SK-MEL-5 (cell line): ENCODE data around the gene SLC28A1. TPM values are rescaled to one million over a fixed set of nuclear protein-coding genes. Genes with fewer than 3 reads are reported as not detected.

ENCODE experiments used
- DNase-seq: peaks from one replicate; pipeline ENCODE4 v3.0.0-alpha.2; 2016; ENCODE audit warnings: low read depth, low spot score
- in situ Hi-C: cut with HindIII; loops from 2 replicates; pipeline ENCODE4 v1.10.0; 2016; ENCODE audit warnings: low sequenced_read_pairs, high pct_unique_total_duplicates, low pct_unique_long_range_greater_than_20kb
- total RNA-seq: library from RNA; depleted of rRNA; stranded (reverse); fragments of >200 nt; shearing (Covaris generic); gene quantifications from 2 replicates; pipeline ENCODE4 v1.2.3, GENCODE V29; 2014

The SLC28A1 gene
- total RNA-seq, 1 experiment from 2014 or later: not detected

DNA sequence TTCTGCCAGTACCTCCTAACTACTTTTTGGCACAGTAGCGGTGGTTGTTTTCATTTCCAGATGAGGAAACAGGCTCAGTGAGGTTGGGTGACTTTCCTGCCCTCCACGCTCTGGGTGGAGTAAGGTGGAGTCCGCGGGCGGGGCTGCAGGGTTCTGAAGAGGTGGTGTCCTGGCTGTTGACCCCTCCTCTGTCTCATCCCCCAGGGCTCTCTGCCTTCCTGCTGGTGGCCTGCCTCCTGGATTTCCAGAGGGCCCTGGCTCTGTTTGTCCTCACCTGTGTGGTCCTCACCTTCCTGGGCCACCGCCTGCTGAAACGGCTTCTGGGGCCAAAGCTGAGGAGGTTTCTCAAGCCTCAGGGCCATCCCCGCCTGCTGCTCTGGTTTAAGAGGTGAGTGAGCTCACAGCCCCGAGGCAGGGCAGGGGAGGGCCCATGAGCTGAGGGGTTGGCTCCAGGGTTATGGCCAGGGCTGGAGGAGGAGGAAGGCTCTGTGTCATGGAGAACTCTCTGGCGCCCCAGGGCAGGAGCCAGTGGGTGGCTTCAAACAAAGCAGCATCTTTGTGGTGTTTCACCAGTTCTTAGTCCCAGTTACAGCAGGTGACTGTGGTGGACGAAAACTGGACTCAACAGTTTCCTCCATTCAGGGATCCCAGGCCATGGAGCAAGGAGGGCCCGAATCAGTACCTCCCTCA lies 10.4 kb downstream of the SLC28A1 start:
- in situ Hi-C loops: no loop called here
- DNase-seq: no peak

DNA sequence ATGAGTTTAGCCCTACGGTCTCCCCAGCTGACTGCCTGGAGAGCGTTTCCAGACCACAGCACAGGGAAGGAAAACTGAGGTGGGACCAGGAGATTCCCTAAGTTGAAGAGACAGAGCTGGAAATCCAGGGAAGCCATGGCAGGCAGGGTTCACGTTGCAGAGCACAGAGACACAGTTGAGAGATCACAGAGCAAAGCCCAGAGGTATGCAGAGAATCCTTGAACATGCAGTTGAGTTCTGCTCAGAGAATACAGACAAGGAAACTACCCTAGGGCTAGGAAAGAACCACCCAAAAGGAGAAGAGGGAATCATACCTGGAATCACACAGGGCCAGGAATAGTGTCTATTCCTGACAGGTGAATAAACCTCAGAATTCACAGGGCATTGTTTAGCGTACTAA lies 14.3 kb downstream of the SLC28A1 start:
- in situ Hi-C loops: no loop called here
- DNase-seq: no peak

GRCh38 chr15:84899750-84900149 lies 15.3 kb downstream of the SLC28A1 start:
- DNase-seq: no peak
- in situ Hi-C loops: no loop called here

GRCh38 chr15:84901540-84901939 lies 17.1 kb downstream of the SLC28A1 start:
- DNase-seq: no peak
- in situ Hi-C loops: no loop called here

DNA sequence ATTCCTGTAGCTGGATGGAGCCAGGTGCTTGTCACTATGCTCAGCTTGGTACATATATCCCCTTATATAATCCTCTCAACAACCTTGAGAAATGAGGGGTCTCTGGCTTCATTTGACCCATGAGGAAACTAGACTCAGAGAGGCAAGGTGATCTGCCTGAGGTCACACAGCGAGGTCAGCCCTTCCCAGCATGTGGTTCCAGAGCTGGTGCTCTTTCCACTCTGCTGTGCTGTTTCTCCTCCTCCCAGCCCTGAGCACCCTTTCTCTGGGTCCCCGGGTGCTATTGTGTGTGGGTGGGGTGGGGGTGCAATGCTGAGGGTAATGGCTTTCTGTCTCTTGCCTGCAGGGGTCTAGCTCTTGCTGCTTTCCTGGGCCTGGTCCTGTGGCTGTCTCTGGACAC lies 19.3 kb downstream of the SLC28A1 start:
- DNase-seq: no peak
- in situ Hi-C loops: no loop called here

DNA sequence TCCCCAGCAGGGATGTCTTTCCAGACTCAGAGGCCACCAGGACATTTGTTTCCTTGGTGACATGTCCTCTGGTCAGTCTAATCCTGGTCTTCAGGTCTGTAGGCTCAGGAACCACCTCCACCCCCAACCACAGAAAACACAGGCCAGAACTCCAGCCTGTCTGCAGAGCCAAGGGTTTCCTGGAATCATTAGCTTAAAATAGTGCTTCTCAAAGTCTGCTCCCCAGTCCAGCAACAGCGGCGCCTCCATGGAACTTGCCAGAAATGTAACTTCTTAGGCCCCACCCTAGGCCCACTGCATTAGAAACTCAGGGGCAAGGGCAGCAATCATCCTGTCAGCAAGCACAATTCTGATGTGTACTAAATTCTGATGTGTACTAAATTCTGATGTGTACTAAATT lies 20.0 kb downstream of the SLC28A1 start:
- in situ Hi-C loops: no loop called here
- no peak for DNase-seq

- in situ Hi-C loops: no loop called here
Measured at GRCh38 chr15:84905016-84905916, 20.8 kb downstream of the SLC28A1 start.

DNA sequence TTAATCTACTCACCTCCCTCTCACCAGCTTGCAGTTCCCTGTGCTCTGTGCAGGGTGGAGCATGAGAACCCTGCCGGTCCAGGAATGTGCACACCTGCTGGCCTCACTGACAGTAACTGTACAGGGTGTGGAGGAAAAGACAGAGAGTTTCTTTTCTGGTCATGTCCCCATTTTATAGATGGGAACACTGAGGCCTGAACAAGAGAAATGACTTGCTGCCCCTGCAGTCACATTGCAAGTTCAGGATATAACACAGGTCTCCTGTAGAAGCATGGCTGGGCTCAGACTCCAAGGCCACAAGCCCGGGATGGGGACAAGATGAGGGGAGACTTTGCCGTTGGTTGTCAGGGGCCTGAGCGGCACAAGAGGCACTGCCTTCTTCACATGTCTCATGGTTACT lies 23.3 kb downstream of the SLC28A1 start:
- no peak for DNase-seq
- in situ Hi-C loops: no loop called here

More at GRCh38 chr15:84905016-84905916, 20.8 kb downstream of the SLC28A1 start:
- DNase-seq: no peak

DNA sequence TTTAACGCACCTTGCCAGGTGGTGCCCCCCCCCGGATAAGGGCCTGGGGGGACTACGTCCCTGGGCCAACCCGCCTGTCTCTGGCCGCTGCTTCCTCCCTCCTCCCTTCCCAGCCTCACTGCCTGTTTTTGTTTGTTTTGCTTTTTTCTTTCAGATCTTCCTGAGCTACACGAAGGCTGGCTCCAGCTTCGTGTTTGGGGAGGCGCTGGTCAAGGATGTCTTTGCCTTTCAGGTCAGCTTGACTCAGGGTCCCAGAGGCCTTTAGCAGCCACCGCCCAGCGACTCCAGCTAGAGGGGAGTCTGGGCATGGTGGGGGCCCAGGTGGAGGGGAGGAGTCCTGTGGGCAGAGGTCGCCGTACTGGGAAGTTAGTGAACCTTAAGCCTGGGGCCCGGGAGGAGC lies 24.1 kb downstream of the SLC28A1 start:
- DNase-seq: no peak
- in situ Hi-C loops: no loop called here

- in situ Hi-C loops: no loop called here
- DNase-seq: peak; percentile 5
Measured at GRCh38 chr15:84909029-84909428, 24.6 kb downstream of the SLC28A1 start.

GRCh38 chr15:84909782-84910181 lies 25.3 kb downstream of the SLC28A1 start:
- in situ Hi-C loops: no loop called here
- DNase-seq: no peak

DNA sequence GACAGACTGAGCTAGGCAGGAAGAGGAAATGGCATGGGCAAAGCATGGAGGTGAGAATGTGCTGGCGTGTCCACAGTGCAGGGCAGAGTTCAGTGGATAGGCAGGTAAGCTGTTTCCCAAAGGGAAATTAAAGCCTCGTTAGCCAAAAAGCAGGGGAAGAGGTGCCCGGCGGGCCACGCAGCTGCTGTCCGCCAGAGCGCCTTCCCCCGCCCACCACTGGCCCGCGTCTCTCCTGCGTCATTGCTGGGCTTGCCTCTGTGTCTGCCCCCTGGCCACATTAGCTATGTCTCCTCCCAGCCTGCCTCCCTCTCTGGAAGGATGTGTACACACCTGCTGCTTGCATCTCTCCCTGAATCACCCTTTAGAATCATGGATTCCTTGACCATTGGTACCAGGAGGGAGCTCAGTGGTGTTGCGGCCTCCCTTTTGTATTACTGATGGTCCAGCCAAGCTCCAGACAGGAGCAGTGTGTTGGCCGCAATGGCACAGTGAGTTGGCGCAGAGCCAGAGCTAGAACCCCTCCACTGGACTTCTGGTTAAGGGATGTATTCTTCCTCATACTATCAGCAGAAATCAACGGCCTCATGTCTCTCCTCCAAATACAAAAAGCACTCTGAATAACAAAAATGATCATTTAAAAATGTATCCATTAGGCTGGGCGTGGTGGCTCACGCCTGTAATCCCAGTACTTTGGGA lies 26.6 kb downstream of the SLC28A1 start:
- DNase-seq: no peak
- in situ Hi-C loops: no loop called here

DNA sequence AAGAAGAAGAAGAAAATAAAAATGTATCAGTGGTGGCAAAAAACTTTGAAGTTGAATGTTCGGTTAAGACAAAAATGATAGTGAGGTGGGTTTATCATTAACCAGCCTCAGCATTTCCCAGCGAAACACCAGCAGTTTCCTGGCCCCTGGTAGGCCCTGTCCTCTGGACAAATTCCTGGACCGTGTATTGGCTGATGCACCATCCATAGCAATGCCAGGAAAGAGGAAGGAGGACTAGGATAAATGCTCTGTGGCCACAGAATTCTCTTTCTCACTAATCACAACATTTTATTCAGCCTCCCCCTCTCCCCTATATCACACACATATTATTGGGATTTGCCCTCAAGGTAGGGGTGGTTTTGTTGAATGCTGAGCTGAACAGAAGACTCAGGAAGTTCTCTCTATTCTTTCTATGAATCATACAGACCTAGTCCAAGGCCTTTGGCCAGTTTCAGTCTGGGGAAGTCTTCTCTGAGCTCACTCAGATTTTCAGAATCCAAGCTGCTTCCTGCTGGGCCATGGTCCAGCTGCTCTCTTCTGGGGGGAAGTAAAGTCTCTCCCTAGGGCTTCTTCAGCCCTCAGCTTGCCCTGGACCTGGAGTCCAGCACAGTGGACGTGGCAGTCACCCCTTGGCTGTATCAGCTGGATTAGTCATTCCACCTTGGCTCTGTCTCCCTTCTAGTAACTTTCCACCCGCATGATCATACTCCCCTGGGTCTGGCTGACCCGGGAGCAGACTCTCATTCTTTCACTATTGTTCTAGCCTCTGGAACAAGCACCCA lies 27.6 kb downstream of the SLC28A1 start:
- in situ Hi-C loops: no loop called here
- peak; percentile 82 for DNase-seq

DNA sequence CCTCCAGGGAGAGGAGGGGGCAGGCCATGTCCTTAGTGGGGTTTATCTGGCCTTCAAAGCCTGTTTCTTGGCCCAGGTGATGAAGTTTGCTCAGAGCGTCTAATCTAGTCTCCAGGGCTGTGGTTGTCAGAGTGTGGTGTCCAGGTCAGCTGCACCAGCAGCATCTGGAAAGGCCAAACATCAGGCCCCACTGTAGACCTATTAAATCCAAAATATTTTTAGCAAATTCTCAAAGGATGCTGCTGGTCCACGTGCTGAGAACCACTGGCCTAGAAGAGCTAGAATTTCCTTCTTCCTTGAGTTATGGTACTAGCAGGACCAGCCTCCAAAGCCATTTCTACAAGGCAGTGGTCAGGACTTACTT lies 28.9 kb downstream of the SLC28A1 start:
- in situ Hi-C loops: no loop called here
- no peak for DNase-seq

DNA sequence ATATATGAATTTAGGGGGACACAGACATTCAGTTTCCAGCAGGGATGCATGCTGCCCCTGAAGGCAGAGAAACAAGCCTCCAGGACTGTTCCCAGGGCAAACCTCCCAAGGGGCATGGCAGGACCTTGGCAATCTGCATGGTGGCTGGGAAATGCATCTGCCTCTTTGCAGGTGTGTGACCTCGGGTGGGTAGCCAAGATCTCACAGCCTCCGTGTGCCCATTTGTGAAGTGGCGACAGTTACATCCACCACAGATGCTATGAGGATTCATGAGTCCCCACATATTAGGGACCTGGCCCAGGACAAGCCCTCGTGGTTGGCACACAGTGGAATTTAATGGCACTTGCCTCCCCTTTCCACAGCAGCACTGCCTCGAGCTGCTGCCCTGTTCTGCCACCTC lies 29.9 kb downstream of the SLC28A1 start:
- in situ Hi-C loops: no loop called here
- DNase-seq: no peak

GRCh38 chr15:84914909-84915605 lies 30.6 kb downstream of the SLC28A1 start:
- in situ Hi-C loops: no loop called here
- DNase-seq: peak; percentile 26

DNA sequence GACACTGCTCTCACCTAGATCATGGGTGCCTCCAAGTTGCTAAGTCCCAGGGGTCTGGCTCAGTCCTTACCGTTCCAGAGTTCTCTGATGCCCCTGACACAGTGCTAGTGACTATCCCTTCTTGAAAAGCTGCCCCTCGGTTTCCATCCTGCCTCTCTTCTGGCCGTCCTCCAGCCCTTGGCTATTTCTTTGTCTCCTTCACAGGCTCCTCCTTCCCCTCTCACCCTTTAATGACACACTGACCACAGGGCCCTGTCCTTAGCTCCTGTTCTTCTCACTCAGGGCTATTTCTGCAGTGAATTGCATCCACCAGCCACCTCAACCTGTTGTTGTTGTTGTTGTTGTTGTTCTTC lies 31.1 kb downstream of the SLC28A1 start:
- in situ Hi-C loops: no loop called here
- no peak for DNase-seq
